Smooth muscle cell (in vitro differentiated cells): ENCODE measurements around the gene SARM1. TPM values are rescaled to one million over a fixed set of nuclear protein-coding genes. Genes with fewer than 3 reads are reported as not detected.

Experiments
- DNase-seq: peaks from one replicate; lab custom pipeline; 2025; ENCODE audit not compliant: unreplicated experiment; lab: John Stamatoyannopoulos, UW
- H2AFZ ChIP-seq: fragments of 200-600 bp; sonication (generic); 2 replicates; pipeline ENCODE4 v1.6.0; 2016; ENCODE audit warnings: antibody characterized with exemption, low read depth, mild to moderate bottlenecking
- H3F3A ChIP-seq: fragments of 200-600 bp; sonication (generic); 2 replicates; pipeline ENCODE4 v1.6.0; 2017; ENCODE audit warnings: antibody characterized with exemption, low read depth
- H3K27ac ChIP-seq: fragments of 200-600 bp; sonication (generic); 2 replicates; pipeline ENCODE4 v1.5.1; 2016; ENCODE audit warnings: low read depth, mild to moderate bottlenecking
- H3K27me3 ChIP-seq: fragments of 200-600 bp; sonication (generic); 2 replicates; pipeline ENCODE4 v1.6.1; 2016; ENCODE audit warnings: low read depth, mild to moderate bottlenecking
- H3K36me3 ChIP-seq: fragments of 200-600 bp; sonication (generic); 2 replicates; pipeline ENCODE4 v1.5.1; 2016; ENCODE audit warnings: low read depth
- H3K4me1 ChIP-seq: fragments of 200-600 bp; sonication (generic); 2 replicates; pipeline ENCODE4 v1.5.1; 2016; ENCODE audit warnings: low read depth
- H3K4me2 ChIP-seq: fragments of 200-600 bp; sonication (generic); 2 replicates; pipeline ENCODE4 v1.6.0; 2016; ENCODE audit warnings: mild to moderate bottlenecking
- H3K4me3 ChIP-seq: fragments of 200-600 bp; sonication (generic); 2 replicates; pipeline ENCODE4 v1.5.1; 2016; ENCODE audit warnings: mild to moderate bottlenecking
- H3K79me2 ChIP-seq: fragments of 200-600 bp; sonication (generic); 2 replicates; pipeline ENCODE4 v1.6.0; 2016; ENCODE audit warnings: low read depth, mild to moderate bottlenecking
- H3K9ac ChIP-seq: fragments of 200-600 bp; sonication (generic); 2 replicates; pipeline ENCODE4 v1.6.0; 2016; ENCODE audit warnings: low read depth
- H3K9me3 ChIP-seq: fragments of 200-600 bp; sonication (generic); replicated peaks from 2 replicates; pipeline ENCODE4 v1.5.1; 2016; ENCODE audit warnings: low read depth
- H4K20me1 ChIP-seq: fragments of 200-600 bp; sonication (generic); 2 replicates; pipeline ENCODE4 v1.6.0; 2016; ENCODE audit warnings: low read depth
- WGBS: methylation state at CpG from one replicate; pipeline ENCODE4 v1.1.7; 2016; ENCODE audit warnings: low lambda C conversion rate; 5-methylcytosine and 5-hydroxymethylcytosine counted together
- polyA plus RNA-seq: library from polyadenylated mRNA; unstranded; fragments of >200 nt; fragmentation: Nextera tagmentation; extraction: Ambion mirVana; gene quantifications from 2 replicates; pipeline ENCODE4 v1.2.1, GENCODE V29; 2016
- total RNA-seq: library from RNA; depleted of rRNA; stranded (reverse); fragments of >200 nt; gene quantifications from 2 replicates; pipeline ENCODE4 v1.2.3, GENCODE V29; 2014
- TF ChIP-seq, protein P1 (sequence below): fragments of 200-600 bp; sonication (generic); IDR thresholded peaks from 2 replicates; pipeline ENCODE4 v1.5.1; 2017; ENCODE audit warnings: borderline replicate concordance, mild to moderate bottlenecking, antibody characterized with exemption; ENCODE audit not compliant: insufficient read depth, poor library complexity, severe bottlenecking

Gene SARM1
- total and polyA plus RNA-seq, 2 experiments from 2014 or later = 8.3 to 13.4 TPM

DNA sequence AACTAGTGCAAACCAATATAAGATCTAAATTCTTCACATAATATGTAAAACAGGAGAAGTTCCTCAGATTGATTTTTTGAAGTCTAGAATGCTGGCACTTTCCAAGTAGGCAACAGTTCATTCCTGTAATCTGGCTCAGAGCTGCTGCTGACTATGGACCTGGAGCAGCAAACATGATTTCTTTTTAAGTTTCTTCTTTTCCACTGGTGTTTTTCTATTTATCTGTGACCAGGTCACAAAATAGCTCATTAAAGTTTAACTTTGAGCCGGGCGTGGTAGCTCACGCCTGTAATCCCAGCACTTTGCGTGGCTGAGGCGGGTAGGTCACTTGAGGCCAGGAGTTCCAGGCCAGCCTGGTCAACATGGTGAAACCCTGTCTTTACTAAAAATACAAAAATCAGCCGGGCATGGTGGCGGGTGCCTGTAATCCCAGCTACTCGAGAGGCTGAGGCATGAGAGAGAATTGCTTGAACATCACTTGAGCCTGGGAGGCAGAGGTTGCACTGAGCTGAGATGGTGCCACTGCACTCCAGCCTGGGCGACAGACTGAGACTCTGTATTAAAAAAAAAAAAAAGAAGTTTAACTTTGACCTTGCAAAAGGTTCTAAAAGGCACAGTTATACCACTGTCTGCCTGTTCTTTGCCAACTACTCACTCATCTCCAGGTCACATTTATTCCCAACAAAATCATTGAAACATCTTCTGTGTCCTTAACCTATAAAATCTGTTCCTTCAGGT, 72.6 kb downstream of the SARM1 start:
- Histone ChIP-seq H3K36me3 (no peaks in the 10 kb centered on the region), H3K27ac (no peak overlapping the region), H3K4me3 (no peak overlapping the region), H3K79me2 (no peaks in the 10 kb centered on the region), H3K4me2 (no peak overlapping the region), H3K9ac (no peak overlapping the region), H4K20me1 (no peaks in the 10 kb centered on the region), H3K4me1 (no peaks in the 10 kb centered on the region), H3K9me3 (no peaks in the 10 kb centered on the region), H3F3A (no peaks in the 10 kb centered on the region), H2AFZ (no peak overlapping the region), H3K27me3 (peaks cover 3% of the 10 kb centered on the region)
- no peak for DNase-seq
- WGBS = 94% methylated on average over 9 of the region's 9 CpGs
- TF ChIP-seq, protein P1, sequence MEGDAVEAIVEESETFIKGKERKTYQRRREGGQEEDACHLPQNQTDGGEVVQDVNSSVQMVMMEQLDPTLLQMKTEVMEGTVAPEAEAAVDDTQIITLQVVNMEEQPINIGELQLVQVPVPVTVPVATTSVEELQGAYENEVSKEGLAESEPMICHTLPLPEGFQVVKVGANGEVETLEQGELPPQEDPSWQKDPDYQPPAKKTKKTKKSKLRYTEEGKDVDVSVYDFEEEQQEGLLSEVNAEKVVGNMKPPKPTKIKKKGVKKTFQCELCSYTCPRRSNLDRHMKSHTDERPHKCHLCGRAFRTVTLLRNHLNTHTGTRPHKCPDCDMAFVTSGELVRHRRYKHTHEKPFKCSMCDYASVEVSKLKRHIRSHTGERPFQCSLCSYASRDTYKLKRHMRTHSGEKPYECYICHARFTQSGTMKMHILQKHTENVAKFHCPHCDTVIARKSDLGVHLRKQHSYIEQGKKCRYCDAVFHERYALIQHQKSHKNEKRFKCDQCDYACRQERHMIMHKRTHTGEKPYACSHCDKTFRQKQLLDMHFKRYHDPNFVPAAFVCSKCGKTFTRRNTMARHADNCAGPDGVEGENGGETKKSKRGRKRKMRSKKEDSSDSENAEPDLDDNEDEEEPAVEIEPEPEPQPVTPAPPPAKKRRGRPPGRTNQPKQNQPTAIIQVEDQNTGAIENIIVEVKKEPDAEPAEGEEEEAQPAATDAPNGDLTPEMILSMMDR = no peak

DNA sequence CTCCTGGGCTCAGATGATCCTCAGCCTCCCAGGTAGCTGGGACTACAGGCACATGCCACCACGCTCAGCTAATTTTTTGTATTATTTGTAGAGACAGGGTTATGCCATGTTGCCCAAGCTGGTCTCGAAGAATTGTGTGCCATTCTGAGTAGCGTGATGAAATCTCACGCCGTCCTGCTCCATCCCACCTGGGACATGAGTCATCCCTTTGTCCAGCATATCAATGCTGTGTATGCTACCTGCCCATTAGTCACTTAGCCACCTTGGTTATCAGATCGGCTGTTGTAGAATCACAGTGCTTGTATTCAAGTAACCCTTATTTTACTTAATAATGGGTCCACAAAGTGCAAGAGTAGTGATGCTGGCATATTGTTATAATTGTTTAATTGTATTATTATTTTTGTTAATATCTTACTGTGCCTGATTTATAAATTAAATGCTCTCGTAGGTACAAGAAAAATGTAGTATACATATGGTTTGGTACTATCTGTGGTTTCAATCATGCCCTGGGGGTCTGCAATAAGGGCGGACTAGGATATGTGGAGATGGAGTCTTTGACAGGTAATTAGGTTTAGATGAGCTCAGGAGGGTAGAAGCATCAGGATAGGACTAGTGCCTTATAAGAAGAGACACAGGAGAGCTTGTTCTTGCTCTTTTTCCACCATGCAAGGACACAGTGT, 75.4 kb downstream of the SARM1 start:
- Histone ChIP-seq H3K4me3 (no peak overlapping the region), H3K36me3 (no peaks in the 10 kb centered on the region), H2AFZ (no peak overlapping the region), H3K4me1 (no peaks in the 10 kb centered on the region), H4K20me1 (no peaks in the 10 kb centered on the region), H3K27me3 (peaks cover 3% of the 10 kb centered on the region), H3K9me3 (no peaks in the 10 kb centered on the region), H3F3A (no peaks in the 10 kb centered on the region), H3K4me2 (no peak overlapping the region), H3K79me2 (no peaks in the 10 kb centered on the region), H3K9ac (no peak overlapping the region), H3K27ac (no peak overlapping the region)
- TF ChIP-seq, protein P1 = no peak
- DNase-seq = no peak
- 74% methylated on average over 8 of the region's 8 CpGs for WGBS

DNA sequence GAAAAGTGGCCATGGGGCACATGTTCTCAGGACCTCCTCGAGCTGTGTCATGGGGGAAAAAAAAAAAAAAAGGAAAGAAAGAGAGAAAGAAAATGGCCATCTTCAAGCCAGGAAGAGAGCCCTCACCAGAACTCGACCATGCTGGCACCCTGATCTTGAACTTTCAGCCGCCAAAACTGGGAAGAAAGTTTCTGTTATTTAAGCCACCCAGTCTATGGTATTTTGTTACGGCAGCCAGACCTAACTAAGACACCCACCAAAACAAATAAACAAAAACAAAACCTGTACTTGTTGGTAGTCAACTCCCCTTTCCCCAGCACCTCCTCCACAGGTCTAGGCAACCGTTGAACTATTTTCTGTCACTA, 75.9 kb downstream of the SARM1 start:
- H2AFZ ChIP-seq = no peak overlapping the region
- H3K27me3 ChIP-seq = peaks cover 3% of the 10 kb centered on the region
- no peak overlapping the region for H3K4me2 ChIP-seq
- H3K9me3 ChIP-seq = no peaks in the 10 kb centered on the region
- H3K79me2 ChIP-seq = no peaks in the 10 kb centered on the region
- no peaks in the 10 kb centered on the region for H3K4me1 ChIP-seq
- no peaks in the 10 kb centered on the region for H3K36me3 ChIP-seq
- no peaks in the 10 kb centered on the region for H4K20me1 ChIP-seq
- H3K9ac ChIP-seq = no peak overlapping the region
- no peaks in the 10 kb centered on the region for H3F3A ChIP-seq
- DNase-seq = no peak
- WGBS = 83% methylated on average over 5 of the region's 5 CpGs
- TF ChIP-seq, protein P1 = no peak
- H3K27ac ChIP-seq = no peak overlapping the region
- no peak overlapping the region for H3K4me3 ChIP-seq

DNA sequence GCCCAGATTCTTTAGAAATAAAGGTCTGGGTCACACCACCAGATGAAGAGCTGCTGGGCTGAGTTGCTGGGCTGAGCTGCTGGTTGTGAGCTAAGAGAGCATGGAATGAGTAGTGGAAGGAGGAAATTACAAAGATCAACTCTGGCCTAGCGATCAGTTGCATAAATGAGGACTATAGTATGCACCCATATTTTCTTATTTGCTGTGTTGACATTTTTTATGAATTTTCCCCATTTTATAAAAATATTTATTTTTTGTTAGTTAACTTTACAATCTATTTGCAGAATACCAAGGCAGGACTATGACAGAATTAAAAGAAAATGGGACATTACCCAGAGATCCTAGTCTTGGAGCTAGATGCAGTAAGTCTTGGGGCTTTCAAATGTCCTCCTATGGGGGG, 78.4 kb downstream of the SARM1 start:
- Histone ChIP-seq H4K20me1 (no peaks in the 10 kb centered on the region), H3K9ac (no peak overlapping the region), H3F3A (no peaks in the 10 kb centered on the region), H3K4me3 (no peak overlapping the region), H3K79me2 (no peaks in the 10 kb centered on the region), H3K27me3 (no peaks in the 10 kb centered on the region), H3K36me3 (no peaks in the 10 kb centered on the region), H3K27ac (no peak overlapping the region), H2AFZ (no peak overlapping the region), H3K9me3 (no peaks in the 10 kb centered on the region), H3K4me2 (no peak overlapping the region), H3K4me1 (no peaks in the 10 kb centered on the region)
- WGBS = 92% methylated on average over 1 of the region's 1 CpG
- TF ChIP-seq, protein P1 = no peak
- no peak for DNase-seq
